HG02642 (cell line): ENCODE results near the gene SNX19.
A peak's percentile ranks its signal among the peaks of the same experiment; 100 is the strongest.
"Not testable (repeated sequence)": the region's sequence is repeated elsewhere in the genome, so short reads cannot be mapped to it uniquely, and the experiment has no call there.

Source experiments
- ATAC-seq: cut with Tn5 transposase; IDR thresholded peaks from one replicate; pipeline ENCODE4 v1.9.1; 2021; ENCODE audit warnings: mild to moderate bottlenecking; ENCODE audit not compliant: unreplicated experiment, poor library complexity

The SNX19 gene

DNA sequence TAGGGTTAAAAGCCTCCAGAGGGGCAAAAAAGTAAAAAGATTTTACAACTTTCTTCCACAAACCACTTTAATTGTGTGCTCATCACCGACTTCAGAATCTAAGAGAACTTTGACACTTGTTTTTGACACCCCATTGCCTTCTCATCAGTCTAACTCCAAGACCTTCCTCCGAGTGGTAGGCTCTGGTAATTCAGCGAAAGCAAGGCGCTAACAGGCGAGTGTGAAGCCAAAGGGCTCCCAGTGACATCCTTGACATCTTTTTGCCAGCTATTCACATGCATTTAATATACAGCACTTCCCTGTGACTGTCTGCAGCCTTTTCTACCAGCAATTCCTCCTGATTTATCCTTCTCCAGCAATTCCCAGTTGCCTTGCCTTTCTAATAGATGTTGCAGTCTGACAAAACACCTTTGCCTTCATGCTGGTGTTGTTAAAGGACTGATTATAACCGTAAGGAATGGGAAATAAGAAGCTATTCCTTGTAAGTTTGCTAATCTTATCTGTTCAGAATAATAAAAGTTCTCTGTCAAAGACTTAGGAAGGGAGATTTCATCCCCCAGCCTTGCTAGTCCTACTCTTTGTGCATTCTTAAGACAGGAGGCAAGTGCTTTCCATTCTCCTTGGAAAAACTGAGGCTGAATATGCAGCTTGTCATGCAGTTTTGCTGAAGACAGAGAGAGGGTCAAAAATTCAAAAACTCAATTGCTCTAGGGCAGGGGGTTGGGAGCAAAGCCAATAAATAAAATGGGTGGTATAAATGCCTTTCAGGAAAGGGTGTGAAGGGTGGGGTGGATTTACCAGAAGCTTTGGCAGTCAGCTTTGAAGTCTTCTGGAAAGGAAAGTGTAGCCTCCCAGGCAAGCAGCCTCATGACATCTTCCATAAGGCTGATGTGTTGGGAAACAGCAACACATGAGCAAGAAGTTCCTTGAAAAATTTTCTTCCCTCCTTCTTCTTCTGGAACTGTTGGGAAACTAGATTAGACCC is 39.1 kb downstream of the SNX19 start:
- no peak for ATAC-seq

DNA sequence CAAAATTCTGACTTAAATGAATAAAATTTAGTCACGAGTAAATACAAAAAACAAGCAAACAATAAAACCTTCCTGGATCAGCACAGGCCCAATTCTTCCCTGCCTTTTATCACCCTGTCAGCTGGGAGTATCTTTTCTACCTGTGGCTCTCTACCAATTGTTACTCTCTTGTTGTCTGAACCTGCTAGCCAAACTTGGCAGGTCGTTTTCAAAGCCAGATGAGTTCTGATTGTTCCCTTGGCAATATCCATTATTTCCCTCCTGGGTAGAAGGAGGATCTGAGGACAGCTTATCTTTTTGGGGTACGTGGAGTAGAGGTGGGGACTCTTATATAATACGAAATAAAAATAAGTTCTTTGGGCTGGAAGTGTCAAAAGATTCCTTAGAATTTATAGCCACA is 40.2 kb downstream of the SNX19 start:
- ATAC-seq: no peak

DNA sequence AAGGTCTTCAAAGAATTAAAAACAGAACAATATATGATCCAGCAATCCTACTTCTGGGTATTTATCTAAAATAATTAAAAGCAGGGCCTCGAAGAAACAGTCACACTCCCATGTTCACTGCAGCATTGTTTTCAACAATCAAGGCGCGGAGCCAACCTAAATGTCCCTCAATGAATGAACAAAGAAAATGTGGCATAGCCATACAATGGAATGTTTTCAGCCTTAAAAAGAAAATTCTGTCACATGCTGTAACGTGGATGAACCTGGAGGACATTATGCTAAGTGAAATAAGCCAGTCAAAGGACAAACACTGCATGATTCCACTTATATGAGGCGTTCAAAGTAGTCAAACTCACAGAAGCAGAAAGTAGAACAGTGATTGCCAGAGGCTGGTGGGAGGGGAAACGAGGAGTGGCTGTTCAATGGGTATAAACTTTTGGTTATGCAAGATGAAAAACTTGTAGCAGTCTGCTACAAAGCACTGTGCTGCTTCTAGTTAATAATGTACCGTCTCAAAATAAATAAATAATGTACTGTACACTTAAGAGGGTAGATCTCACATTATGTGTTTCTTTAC is 41.2 kb downstream of the SNX19 start:
- no peak for ATAC-seq

GRCh38 chr11:130874396-130874795 is 41.9 kb downstream of the SNX19 start:
- no peak for ATAC-seq

- no peak for ATAC-seq
Measured at GRCh38 chr11:130873761-130874160, 42.5 kb downstream of the SNX19 start.

- ATAC-seq: no peak
Measured at GRCh38 chr11:130872981-130873380, 43.3 kb downstream of the SNX19 start.

DNA sequence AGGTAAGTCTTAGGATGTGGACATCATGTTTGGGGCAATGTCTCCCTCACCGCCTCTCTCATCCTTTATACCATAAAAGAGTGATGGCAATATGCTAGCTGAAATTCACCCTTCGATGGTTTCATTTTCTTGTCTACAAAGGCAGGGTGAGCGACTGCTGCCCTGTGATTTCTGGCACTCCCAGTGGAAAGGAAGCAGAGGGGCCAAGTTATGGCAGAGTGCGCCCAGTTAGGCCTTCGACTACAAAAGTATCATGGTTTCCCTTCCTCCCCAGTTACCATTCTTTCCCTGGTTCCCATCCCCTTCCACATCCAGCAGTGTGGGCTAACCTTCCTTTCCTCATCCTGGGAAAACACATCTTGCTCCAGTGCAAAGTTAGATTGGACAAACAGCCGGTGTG is 43.8 kb downstream of the SNX19 start:
- no peak for ATAC-seq

DNA sequence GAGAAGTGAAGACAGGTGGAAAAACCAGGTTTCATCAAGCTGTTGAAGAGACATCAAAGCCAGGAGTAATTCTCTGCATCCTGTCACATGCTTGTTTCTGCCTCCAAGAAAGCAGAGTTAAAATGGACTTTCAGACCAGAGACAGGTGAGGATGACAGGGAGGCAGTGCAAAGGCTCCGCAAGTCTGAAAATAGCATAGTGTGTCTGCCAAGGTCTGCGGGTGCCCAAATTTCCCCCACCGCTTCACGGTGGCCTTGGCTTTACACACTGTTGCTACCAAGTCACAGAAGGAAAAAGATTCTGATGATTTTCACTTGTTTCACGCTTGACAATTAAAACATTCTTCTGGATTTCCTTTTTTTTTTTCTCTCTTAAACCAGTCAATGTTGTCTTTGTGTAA is 44.2 kb downstream of the SNX19 start:
- no peak for ATAC-seq

GRCh38 chr11:130871616-130872015 is 44.7 kb downstream of the SNX19 start:
- ATAC-seq: no peak

DNA sequence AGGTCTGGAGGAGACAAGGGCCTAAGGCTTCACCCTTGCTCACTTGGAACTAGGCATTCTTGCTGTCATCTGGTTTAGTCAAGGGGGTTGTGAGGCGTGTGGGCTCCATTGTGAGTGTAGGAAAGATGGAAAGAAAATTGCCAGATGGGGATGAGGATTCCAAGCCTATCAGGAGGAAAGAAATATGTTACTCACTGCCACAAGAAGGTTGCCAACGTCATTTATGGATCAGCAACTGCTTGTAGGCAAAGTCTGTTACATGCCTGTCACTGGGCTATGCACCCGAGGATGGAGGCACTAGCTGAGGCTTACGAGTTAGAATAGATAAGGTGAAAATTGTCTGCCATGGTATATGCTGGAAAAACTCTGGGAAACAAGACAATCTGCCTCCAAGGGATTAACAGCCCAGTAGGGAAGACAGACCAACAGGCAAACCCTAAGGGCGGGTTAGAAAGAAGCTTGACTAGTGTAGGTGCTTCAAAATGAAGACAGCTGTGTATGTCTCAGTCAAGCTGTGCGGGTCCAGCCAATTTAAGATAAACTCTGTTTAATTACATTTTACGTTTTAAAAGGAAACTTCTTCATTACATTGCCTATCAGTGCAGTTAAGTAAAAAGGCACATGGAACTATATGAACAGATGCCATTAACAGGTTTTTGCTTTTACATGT is 47.4 kb downstream of the SNX19 start:
- ATAC-seq: no peak

GRCh38 chr11:130868086-130868710 is 48.1 kb downstream of the SNX19 start:
- no peak for ATAC-seq

- no peak for ATAC-seq
Measured at GRCh38 chr11:130866831-130867230, 49.4 kb downstream of the SNX19 start.

DNA sequence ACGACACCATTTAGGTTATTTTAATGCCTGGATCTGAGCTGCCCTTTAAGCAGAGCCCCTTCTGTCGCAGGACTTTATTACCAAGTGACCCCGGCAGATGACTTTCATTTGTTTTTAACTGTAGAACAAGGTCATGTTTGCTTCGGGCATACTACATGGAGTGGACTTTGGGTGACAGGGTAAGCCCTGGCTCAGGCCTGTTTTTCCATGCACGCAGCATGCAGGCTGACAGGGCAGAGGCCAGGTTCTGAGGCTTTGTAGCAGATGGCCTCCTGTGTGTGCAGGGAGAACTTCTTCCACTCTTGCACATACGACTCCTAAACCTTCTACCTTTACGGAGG is 50.5 kb downstream of the SNX19 start:
- no peak for ATAC-seq

DNA sequence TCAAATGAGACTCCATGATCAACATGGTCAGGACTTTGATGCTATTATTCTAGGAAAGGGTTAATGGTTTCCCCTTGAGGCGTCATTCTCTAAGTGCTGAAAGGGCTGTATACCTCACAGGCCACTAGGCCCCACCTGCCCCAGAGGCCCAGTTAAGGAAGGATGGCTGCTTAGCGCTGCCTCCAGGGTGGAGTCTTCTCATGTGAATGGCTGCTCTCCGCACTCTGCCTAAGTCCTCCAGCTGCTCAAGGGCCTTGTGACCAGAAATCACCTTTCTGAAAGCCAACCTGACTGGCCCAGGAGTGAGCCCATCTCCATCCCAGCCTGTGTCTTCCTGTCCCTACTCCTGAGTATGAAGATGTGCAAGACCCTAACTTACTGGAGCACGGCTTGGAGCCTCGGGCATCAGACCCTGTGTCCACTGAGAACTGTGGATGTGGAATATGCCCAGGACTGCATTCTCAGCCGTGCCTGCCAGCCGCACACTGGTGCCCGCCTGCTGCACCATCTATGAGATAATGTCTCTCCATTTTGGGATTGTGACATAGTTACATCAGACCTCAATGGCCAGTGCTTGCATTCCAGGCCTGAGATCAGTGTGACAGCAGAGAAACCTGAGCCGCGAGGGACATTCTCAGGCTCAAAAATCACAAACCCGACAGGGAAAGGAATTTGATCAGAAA is 51.0 kb downstream of the SNX19 start:
- ATAC-seq: no peak

- ATAC-seq: peak; percentile 83
Measured at GRCh38 chr11:130861902-130862860, 54.1 kb downstream of the SNX19 start.

- no peak for ATAC-seq
Measured at GRCh38 chr11:130861283-130861682, 55.0 kb downstream of the SNX19 start.

DNA sequence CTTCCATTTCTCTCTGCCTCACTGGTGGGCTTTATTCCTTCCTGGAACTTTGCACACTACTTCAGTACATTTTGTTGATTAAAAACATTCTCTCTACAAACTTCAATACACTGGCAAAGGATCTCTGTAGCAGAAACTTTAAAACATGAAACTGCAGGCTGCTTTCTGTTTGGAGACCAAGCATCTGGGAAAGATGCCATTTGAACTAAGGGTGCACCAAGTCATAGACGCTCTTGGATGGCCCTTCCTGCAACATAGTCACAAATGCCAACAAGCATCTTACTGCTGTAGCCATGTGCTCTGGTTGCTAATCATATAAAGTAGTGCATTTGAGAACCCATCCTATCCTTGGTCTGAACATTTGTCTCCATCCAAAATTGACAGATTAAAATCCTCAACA is 56.4 kb downstream of the SNX19 start:
- ATAC-seq: no peak

DNA sequence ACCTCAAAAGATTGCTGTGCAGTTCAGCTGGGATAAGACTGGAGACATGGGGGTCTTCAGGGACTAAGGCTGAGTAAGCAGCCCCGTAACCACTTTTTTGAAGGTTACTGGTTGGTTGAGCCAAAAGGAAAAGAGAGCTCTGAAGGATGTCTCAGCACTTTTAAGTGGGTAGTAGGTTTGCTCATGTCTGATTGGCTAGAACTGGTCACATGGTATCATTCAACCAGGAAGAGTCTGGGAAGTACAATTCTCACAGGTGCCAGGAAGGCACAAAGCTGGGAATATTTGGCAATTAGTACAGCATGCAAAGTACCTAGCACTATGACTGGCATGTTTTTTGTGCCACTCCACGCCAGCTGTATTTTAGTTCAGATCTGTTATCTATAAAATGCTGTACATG is 58.1 kb downstream of the SNX19 start:
- ATAC-seq: no peak

DNA sequence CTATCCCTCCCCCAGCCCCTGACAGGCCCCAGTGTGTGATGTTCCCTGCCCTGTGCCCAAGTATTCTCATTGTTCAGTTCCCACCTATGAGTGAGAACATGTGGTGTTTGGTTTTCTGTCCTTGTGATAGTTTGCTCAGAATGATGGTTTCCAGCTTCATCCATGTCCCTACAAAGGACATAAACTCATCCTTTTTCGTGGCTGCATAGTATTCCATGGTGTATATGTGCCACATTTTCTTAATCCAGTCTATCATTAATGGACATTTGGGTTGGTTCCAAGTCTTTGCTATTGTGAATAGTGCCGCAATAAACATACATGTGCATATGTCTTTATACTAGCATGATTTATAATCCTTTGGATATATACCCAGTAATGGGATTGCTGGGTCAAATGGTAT is 60.6 kb downstream of the SNX19 start:
- ATAC-seq: not testable (repeated sequence)
